EH (cell line): ENCODE data around the gene OR1F1.
A peak's percentile ranks its signal among the peaks of the same experiment; 100 is the strongest.

Source experiments
- DNase-seq: peaks from one replicate; pipeline ENCODE4 v3.0.0-alpha.2; 2015; ENCODE audit warnings: low read depth

The OR1F1 gene

DNA sequence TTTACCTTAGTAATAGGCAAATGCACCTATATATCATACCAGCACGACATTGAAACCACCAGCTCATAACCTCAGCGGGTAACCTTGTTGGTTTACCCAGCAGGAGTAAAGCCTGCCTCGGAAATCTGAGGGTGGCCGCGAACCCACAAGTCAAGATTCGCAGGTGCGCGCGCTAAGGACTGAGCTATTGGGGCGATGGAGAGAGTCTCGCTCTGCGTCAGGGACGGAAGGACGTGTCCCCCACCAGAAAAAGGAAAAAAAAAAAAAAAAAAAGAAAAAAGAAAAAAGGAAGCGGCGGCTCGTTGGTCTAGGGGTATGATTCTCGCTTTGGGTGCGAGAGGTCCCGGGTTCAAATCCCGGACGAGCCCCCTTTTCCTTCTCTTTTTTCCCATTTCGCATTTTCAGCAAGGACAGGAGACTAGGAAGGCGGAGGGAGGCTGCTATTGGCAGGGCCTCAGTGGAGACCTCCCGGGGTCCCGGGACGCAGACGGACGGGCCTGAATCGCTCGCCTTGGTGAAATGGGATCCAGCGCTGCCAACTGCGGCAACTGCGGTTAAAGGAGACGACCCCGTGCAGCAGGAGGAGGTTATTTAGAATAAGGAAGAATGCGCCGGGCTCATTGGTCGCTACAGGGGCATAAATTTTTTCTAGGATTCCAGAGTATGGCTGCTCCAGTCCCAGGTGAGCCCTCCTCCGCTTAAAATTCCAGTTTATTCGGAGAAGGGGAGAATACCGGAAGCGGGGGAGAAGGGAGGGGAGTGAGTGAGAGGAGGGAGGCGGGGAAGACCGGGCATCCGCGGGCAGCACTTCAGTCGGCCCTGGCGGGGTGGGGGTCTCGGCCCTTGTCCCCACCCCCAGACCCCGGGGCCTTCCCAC, at the start of gene OR1F1:
Gene OR1F1 (plus strand): TSS at position 407 of the 877 bp plus-strand sequence.
- peak; percentile 63 for DNase-seq

DNA sequence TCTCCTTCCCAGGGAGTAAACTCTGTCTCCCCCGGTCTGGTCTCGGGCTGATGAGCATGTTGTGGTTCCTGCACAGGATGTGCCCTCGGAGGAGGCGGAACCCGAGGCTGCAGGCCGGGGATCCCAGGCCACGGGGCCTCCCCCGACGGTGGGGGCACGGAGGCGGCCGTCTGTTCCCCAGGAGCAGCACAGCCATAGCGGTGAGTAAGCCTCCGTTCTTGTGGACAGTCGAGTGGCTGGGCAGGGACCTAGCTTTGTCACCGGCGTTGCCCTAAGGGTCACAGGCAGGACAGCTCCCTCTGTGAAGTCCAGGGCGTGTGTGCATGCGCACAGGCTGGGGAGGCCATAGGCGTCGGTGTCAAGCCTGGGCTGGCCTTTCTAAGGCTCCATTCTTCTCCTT, 49.7 kb upstream of the OR1F1 start:
- DNase-seq: no peak

DNA sequence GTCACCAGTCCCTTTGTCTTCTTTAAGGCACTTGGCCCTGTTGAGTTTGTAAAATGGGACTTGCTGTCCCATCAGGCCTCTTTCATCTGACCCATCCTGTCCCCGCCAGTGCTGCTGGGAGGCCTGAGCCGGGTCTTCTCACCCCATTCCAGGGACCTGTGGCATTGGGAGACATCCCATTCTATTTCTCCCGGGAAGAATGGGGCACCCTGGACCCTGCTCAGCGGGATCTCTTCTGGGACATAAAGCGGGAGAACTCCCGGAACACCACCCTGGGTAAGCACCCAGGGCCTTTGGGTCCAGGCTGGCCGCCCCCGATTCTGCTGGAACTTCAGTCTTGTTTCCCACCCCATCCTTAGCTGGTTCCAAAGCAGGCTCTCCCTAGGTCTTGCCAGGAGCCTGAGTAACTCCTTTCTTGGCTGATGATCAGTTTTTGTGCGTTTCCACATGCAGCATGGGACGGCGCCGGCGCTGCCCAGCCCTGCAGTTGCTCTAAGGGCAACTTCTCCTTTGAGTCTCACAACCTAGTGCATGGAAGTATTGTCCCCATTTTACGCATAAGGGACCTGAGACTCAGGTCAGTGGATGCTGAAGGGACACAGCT, 49.1 kb upstream of the OR1F1 start:
- DNase-seq: no peak

DNA sequence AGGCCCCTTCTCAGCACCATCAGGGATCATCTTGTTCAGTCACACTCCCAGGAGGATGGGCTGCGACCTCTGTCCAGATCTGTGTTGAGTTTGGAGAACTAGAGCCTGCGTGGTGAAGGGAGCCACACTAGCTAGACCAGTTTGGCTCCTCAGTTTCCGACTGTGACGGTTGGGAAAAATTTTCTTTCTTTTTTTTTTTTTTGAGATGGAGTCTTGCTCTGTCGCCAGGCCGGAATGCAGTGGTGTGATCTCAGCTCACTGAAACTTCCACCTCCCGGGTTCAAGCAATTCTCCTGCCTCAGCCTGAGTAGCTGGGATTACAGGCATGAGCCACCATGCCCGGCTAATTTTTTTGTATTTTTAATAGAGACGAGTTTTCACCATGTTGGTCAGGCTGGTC, 48.4 kb upstream of the OR1F1 start:
- peak; percentile 65 for DNase-seq

DNA sequence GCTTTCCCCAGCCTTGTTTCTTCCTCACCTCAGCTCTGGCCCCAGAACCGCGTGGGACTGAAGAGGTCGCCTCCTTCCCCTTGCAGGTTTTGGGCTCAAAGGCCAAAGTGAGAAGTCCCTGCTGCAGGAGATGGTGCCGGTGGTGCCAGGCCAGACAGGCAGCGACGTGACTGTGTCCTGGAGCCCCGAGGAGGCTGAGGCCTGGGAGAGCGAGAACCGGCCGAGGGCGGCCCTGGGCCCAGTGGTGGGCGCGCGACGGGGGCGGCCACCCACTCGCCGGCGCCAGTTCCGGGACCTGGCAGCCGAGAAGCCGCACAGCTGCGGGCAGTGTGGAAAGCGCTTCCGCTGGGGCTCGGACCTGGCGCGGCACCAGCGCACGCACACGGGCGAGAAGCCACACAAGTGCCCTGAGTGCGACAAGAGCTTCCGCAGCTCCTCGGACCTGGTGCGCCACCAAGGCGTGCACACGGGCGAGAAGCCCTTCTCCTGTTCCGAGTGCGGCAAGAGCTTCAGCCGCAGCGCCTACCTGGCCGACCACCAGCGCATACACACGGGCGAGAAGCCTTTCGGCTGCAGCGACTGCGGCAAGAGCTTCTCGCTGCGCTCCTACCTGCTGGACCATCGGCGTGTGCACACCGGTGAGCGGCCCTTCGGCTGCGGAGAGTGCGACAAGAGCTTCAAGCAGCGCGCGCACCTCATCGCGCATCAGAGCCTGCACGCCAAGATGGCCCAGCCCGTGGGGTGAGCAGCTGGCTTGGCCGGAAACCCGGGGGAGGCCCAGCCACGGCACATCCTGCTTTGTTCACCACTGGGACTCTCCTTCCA, 47.2 kb upstream of the OR1F1 start:
- DNase-seq: no peak

DNA sequence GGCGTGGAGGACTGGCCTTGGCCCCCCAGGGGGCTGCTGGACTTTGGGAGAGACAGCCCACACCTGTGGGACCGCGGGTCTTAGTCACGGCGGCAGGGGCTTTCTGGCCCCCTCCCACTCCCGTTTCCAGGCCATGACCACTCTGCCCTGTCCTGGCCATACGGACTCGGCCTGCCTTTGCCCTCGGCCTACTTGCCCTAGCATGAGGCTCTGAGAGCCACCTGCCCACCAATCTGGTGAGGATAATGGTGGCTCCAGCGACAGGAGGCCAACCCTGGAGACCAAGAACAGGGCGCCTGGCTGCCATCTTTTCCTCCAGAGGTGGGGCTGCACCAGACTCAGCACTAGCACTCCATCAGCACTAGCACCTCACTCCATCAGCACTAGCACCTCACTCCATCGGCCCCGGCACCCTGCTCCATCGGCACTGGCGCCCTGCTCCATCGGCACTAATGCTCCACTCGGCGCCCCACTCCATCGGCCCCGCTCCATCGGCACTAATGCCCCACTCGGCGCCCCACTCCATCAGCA, 46.2 kb upstream of the OR1F1 start:
- DNase-seq: no peak

DNA sequence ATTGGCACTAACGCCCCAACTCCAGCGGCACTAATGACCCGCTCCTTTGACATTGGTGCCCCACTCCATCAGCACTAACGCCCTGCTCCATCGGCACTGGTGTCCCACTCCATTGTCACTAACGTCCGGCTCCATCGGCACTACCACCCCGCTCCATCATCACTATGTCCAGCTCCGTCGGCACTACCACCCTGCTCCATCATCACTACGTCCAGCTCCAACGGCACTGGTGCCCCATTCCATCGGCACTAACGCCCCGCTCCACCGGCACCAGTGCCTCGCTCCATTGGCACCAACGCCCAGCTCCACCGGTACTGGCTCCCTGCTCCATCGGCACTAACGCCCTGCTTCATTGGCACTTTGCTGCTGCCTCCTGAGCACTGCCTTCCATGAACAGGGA, 45.7 kb upstream of the OR1F1 start:
- DNase-seq: no peak

DNA sequence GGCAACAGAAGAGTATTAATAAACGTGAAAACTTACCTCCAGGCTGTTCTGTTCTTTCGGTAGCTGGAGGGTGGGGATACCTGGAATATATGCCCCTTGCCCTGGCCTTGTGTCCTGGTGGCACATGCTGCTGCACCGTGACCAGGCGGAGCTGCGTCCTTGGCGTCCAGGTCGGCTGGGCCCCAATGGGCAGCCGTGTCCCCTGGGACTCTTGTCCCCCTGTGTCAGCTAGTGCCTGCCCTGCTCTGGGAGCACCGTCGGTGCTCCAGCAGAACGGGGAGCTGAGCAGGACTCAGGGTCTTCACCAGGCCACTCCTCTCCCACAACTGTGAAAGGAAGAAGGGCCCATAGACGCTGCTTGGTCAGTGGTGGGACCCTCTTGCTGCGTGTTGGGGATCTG, 45.2 kb upstream of the OR1F1 start:
- DNase-seq: no peak

DNA sequence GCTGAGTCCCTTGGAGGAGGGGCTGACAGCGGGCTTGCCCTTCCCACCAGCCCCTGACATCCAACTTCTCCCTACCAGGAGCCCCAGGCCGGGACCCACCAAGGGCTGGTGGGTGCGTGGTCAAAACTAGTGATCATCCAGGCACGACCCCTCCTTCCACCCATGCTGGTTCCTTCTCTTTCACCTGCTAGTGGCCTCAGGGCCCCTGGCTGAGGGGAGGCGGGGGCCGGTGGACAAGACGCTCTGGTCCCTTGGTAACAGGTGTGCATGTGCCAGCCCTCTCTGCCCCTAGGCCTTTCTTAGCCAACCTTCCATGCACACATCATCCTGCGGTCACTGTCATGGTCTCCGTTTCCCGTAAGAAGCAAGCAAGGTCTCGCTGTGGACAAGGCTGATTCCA, 44.8 kb upstream of the OR1F1 start:
- no peak for DNase-seq

DNA sequence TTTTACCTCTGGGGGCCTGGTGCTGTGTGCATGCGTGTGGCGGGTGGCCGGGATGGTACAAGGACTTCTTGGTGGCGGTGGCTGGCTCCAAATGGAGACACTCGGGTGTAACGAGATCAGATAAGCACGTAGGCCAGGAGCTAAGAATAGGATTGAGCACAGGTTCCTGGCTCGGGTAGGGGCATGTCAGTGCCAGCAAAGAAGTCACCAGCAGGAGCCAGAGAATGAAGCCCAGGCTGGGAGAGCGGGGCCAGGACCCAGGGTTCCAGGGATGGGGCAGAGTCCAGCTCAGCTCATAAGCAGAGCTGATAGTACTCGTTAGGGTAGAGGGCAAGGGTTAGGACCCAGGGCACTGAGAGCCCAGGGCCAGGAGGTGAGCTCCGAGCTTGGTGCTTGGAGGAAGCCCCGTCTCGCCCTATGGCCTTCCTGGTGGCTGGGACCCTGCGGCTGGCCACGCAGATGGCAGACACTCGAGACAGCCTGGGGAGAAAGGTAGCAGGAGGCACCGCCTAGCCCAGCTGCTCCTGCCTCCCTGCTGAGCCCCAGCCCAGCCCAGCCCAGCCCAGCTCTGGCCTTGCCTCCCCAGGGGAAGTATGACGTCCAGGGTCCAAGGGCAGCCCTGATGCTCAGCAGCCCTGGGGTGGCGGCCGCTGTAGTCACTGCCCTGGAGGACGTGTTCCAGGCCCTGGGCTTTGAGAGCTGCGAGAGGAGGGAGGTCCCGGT, 44.2 kb upstream of the OR1F1 start:
- no peak for DNase-seq

DNA sequence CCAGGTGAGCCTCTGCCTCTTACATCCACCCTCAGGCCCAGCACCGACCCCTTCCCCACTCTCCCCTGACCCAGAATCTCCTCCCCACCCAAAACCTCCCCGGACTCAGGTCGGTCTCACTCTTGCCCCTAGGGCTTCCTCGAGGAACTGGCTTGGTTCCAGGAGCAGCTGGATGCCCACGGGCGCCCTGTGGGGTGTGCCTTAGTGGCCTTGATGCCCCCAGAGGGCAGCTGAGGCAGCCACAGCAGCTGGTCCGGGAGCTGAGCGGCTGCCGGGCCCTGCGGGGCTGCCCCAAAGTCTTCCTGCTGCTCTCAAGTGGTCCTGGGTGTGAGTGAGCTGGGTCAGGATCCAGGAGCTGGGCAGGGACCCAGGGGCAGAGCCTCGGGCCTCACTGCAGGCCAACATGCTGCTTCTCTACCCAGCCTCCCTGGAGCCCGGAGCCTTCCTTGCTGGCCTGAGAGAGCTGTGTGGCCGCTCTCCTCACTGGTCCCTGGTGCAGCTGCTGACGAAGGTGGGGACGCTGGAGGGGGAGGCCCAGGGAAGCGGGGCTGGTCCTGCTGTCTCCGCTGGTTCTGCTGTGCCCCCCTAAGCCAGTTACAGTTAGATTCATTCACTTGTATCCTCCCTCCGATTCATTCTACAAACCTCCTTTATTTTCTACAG, 43.6 kb upstream of the OR1F1 start:
- DNase-seq: no peak

DNA sequence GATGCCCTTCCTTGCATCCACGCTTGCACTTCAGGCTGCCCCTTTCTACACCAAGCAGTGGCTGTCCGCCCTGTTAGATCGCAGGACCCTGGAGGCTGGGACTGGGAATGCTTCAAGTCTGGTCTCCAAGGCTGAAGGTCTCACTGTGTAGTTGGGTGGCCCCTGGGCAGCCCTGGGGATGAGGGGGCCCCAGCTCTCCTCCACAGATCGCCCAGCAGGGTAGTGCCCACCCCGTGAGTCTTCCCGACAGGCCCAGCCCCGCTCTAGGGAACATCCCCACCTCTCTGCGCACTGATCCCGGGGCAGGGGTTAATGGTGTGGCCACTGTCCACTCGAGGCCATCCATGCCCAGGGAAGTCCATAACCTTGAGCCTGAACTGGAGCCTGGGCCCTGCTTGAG, 42.9 kb upstream of the OR1F1 start:
- no peak for DNase-seq

DNA sequence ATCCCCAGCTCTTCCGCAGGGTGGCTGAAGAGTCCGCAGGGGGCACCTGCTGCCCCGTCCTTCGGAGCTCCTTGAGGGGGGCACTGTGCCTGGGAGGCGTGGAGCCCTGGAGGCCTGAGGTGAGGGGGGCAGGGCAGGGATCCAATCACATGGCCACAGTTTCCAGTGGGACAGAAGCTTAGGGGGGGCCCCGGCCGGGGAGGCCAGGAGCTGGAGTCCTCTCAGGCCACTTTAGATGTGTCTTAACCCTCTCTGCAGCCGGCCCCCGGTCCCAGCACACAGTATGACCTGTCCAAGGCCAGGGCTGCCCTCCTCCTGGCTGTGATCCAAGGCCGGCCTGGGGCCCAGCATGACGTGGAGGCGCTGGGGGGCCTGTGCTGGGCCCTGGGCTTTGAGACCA, 42.3 kb upstream of the OR1F1 start:
- DNase-seq: no peak

DNA sequence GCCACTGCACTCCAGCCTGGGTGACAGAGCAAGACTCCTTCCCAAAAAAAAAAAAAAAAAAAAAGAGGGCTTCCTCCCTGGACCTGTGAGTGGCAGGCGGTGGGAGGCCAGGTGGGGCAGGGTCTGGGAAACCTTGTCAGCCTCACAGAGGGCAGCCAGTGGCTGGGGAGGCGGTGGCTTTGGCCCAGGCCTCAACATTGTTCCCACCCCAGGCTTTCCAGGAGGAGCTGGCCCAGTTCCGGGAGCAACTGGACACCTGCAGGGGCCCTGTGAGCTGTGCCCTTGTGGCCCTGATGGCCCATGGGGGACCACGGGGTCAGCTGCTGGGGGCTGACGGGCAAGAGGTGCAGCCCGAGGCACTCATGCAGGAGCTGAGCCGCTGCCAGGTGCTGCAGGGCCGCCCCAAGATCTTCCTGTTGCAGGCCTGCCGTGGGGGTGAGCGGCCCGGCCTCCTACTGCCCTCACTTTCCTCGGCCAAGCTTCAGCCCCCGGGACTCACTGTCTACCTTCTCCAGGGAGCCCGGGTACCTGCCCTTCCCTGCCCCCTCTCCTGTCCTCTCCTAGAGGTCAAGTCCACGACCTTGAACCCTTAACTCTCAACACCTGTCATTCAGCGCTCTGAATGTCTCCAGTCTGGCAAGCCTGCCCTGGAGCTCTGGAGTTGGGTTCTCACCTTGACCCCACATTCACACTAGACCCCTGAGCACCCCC, 40.8 kb upstream of the OR1F1 start:
- no peak for DNase-seq

DNA sequence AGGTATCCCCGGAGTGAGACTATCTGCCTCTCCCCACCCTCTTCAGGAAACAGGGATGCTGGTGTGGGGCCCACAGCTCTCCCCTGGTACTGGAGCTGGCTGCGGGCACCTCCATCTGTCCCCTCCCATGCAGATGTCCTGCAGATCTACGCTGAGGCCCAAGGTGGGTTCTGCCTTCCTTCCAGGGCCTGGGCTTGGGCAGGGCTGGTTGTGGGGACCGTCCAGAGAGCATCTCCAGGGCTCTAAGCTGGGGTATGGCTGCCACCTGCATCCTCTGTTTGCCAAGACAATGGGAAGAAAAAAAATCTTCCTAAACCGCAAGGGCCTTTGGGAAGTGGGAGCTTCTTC, 40.3 kb upstream of the OR1F1 start:
- DNase-seq: no peak

DNA sequence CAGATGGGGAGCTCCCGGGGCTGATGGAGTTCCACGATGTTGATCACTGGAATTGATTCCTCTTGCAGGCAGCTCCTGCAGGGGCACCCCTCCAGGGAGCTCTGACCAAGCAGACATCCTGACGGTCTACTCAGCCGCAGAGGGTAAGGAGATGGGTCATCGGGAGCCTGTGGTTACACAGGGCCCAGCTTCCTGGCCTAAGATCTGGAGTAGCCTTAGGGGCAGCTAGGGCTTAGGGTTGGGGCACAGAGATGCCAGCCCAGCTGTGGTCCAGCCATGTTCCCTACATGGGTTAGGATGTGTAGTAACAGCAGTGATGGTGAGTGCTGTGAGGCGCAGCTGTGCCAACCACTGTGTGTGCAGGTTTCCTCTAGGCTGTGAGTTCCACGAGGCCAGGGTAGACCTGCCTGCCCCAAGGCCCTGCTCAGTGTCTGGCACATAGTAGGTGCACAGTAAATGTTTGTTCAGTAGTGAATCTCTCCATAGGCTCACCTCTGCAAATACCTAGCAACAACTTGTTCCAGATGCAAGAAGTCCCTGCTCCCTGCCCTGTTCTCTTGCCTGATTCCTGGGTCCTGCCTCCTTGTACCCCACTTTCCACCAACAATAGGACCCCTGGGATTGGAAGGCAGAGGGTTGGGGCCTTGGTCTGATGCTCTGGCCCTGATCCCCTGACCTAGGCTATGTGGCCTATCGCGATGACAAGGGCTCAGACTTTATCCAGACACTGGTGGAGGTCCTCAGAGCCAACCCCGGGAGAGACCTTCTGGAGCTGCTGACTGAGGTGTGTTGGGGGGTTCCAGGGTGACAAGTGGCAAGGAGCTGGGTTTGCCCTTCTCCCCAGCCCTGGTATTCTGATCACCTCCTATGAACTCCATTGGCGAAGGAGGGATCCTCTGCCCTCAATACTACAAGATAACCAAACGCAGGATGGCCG, 39.5 kb upstream of the OR1F1 start:
- DNase-seq: no peak

DNA sequence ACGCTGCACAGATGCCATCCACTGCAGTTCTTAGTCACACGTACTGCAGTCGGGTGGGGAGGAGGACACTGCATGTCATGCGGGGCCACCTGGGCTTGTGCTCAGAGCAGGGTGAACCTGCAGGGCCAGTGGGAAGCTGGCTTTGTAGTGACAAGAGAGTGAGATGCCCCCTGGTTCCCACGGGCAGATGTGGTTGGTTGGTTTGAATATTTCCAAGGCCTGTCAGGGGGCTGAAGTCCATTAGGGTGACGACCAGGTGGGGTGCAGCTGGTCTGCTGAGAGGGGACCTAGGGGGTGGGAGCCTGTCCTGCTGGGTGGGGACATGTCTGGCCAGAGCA, 38.8 kb upstream of the OR1F1 start:
- no peak for DNase-seq

DNA sequence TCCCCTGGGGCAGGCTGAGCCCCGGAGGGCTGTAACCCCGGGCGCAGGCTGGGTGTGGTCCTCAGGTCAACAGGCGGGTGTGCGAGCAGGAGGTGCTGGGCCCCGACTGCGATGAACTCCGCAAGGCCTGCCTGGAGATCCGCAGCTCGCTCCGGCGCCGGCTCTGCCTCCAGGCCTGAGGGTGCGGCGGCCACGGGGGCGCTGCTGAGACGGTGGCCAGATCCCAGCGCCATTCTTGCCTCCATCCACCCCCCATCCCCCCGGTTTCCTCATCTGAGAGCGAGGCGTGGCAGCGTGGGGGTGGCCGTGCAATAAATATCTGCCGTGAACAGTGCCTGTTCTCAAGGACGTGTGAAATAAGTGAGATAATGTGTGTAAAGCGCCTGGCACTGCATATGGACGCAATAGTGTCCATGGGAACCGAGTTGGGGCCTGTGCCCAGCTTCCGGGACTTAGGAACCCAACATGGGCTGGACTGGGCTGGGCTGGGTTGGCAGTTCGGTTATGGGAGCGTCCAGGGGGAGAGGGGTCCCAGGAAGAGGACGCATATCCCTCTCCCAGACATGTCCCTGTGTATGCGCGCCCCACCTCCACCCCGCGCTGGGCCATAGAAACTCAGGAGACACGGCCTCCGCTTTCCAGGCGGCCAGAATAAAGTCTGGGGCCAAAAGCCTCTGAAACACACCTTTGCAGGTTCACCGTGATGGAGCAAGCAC, 38.2 kb upstream of the OR1F1 start:
- DNase-seq: peak; percentile 52
